LNCaP clone FGC (cell line): ENCODE measurements around the gene EPHB2.

Experiments
- DNase-seq: peaks from one replicate; pipeline ENCODE4 v3.0.0-alpha.2; 2011; ENCODE audit warnings: low read depth
- H3K4me3 ChIP-seq: 2 replicates; pipeline ENCODE4 v1.5.1; 2011; ENCODE audit warnings: mild to moderate bottlenecking, low read depth, low read length, control low read depth
- TF ChIP-seq, protein P1 (sequence below): IDR thresholded peaks from 2 replicates; pipeline ENCODE4 v1.5.1; 2012; ENCODE audit warnings: mild to moderate bottlenecking; ENCODE audit not compliant: control insufficient read depth, insufficient read depth; ENCODE audit errors: extremely low read depth

Gene EPHB2

GRCh38 chr1:22920734-22921451 lies 210.3 kb downstream of the EPHB2 start:
- no peak overlapping the region for H3K4me3 ChIP-seq
- no peak for DNase-seq
- TF ChIP-seq, protein P1, sequence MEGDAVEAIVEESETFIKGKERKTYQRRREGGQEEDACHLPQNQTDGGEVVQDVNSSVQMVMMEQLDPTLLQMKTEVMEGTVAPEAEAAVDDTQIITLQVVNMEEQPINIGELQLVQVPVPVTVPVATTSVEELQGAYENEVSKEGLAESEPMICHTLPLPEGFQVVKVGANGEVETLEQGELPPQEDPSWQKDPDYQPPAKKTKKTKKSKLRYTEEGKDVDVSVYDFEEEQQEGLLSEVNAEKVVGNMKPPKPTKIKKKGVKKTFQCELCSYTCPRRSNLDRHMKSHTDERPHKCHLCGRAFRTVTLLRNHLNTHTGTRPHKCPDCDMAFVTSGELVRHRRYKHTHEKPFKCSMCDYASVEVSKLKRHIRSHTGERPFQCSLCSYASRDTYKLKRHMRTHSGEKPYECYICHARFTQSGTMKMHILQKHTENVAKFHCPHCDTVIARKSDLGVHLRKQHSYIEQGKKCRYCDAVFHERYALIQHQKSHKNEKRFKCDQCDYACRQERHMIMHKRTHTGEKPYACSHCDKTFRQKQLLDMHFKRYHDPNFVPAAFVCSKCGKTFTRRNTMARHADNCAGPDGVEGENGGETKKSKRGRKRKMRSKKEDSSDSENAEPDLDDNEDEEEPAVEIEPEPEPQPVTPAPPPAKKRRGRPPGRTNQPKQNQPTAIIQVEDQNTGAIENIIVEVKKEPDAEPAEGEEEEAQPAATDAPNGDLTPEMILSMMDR, result no peak

DNA sequence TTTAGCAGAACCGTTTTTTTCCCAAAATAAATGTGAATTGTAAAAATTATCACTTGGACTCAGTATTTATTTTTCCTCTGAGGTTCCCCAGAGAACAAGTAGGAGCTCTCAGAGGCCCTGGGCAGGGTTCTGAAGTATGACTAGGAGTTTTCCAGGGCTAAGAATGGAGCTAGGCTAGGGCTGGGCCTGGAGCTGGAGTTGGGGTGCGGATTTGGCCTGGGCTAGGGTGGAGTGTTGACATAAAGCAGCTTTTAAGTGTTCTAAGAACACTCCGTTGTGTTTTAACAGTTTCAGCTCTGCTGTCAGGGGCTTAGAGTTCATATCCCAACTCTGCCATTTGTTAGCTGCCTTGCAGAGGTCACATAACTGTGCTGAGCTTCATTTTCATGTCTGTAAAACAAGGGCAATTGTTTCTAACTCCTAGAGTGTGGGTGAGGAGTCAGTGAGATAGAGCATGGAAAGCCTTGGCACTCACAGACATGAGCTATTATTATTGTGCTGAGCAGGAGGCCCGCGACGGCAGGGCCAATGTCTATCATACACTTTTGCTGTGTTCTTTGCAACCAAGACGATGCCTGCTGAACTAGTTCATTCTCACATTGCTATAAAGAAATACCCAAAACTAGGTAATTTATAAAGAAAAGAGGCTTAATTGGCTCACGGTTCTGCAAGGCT lies 210.9 kb downstream of the EPHB2 start:
- DNase-seq, result no peak
- H3K4me3 ChIP-seq, result no peak overlapping the region
- TF ChIP-seq, protein P1, result no peak

- no peak overlapping the region for H3K4me3 ChIP-seq
- no peak for DNase-seq
- TF ChIP-seq, protein P1, result no peak
Measured at GRCh38 chr1:22922640-22923039, 212.0 kb downstream of the EPHB2 start.

DNA sequence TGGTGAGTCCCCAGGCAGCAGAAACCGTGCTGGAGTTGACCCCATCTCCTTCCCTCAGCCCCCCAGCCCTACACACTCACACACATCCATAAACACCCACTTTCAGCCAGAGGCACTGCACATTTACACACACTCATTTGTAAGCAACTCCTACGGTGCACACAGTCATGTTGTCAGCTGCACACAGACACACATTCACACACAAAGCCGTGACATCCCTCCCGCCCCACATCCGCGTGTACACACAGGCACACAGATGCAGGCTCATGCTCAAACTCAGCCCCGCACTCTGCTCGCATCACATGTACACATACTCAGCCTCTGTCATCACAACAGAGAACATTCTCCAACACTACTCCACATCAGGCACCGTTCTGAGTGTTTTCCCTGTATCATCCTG lies 214.5 kb downstream of the EPHB2 start:
- TF ChIP-seq, protein P1, result no peak
- H3K4me3 ChIP-seq, result no peak overlapping the region
- no peak for DNase-seq

DNA sequence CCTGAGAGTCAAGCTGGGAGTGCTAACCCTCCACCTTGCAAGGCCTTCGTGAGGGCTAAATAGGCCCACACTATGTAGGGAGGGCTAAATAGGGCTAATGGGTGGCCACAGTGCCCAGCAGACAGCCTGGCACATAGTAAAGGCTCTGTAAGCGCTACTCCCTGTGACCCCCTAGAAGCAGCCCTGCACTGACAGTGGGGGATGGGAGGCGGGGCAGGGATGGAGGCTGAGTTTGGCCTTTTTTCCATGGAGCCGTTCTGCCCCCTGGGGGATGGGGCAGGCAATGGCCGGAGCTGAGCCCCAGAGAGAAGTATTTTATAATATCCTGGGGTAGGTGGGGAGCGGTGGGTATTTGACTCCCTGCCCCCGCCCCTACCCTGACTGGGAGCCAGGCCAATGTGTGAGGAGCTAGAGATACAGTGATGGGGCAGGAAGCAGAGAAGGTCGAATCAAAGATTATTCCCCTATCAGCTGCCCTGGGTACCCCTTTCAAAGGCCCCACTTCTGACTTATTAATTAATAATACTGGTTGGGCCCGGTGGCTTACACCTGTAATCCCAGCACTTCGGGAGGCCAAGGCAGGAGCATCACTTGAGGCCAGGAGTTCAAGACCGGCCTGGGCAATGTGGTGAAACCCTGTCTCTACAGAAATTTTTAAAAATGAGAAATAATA lies 219.7 kb downstream of the EPHB2 start:
- TF ChIP-seq, protein P1, result peak; percentile 56
- H3K4me3 ChIP-seq, result no peak overlapping the region
- DNase-seq, result no peak

- no peak overlapping the region for H3K4me3 ChIP-seq
- TF ChIP-seq, protein P1, result no peak
- DNase-seq, result no peak
Measured at GRCh38 chr1:22932803-22933470, 222.3 kb downstream of the EPHB2 start.
